ENCODE data around the gene CTRL. TPM values are rescaled to one million over a fixed set of nuclear protein-coding genes. Genes with fewer than 3 reads are reported as not detected.

CTRL gene
- total and polyA plus RNA-seq, 5 donors, result 0.37 to 0.94 (median 0.54) TPM; not detected in 1

- DNase-seq, result peak in 1 of 3 donors; percentile 65
- intact Hi-C loops (cut with DNase I), result no loop called here
- H3K27ac ChIP-seq (ENCODE audit: low read length), result no peak overlapping the region
- no peak for ATAC-seq
- H3K27me3 ChIP-seq (ENCODE audit: control insufficient read depth, insufficient read depth), result no peaks in the 10 kb centered on the region
- H3K4me3 ChIP-seq (ENCODE audit: low read length), result no peak overlapping the region
- no peaks in the 10 kb centered on the region for H3K4me1 ChIP-seq (ENCODE audit: control insufficient read depth, insufficient read depth, low read length)
- 93% methylated on average over 20 of the region's 20 CpGs for WGBS
- H3K9me3 ChIP-seq (ENCODE audit: control insufficient read depth, low read length), result no peaks in the 10 kb centered on the region
Observed at GRCh38 chr16:67946128-67946569, 14.5 kb upstream of the CTRL start.

DNA sequence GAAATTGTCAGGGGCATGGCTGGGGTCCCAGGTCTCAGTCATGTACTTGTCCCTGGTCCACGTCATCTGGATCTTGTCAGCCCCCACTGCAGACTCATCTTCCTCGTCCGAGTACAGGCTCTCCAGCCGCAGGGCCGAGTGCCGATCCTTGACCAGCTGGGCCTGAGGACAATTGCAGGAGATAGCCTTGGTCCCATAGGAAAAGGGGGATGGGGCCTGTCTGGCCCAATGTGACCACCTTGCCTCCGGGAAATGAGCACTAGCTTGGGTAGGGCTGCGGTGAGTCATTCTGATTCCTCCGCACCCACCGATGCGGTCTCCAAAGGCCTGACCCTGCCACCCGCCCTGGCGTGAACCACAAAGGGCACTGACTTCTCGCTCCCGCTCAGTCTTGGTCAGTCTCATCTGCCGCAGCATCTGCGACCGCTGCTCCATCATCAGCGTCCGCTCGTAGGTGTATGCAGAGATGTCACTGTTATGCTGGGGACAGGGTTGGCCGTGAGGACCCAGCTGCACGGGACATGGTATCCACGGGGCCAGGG lies 13.8 kb upstream of the CTRL start:
- ATAC-seq, result no peak
- DNase-seq, result peak in 2 of 3 donors; percentile 54 to 61
- intact Hi-C loops (cut with DNase I), result no loop called here
- Histone ChIP-seq H3K4me1 (ENCODE audit: control insufficient read depth, insufficient read depth, low read length) (no peaks in the 10 kb centered on the region), H3K9me3 (ENCODE audit: control insufficient read depth, low read length) (no peaks in the 10 kb centered on the region), H3K27me3 (ENCODE audit: control insufficient read depth, insufficient read depth) (no peaks in the 10 kb centered on the region), H3K4me3 (ENCODE audit: low read length) (no peak overlapping the region), H3K27ac (ENCODE audit: low read length) (no peak overlapping the region)
- 78% methylated on average over 24 of the region's 24 CpGs for WGBS

GRCh38 chr16:67944690-67945391 lies 13.2 kb upstream of the CTRL start:
- intact Hi-C loops (cut with DNase I), result no loop called here
- no peaks in the 10 kb centered on the region for H3K27me3 ChIP-seq (ENCODE audit: control insufficient read depth, insufficient read depth)
- no peaks in the 10 kb centered on the region for H3K4me1 ChIP-seq (ENCODE audit: control insufficient read depth, insufficient read depth, low read length)
- no peaks in the 10 kb centered on the region for H3K9me3 ChIP-seq (ENCODE audit: control insufficient read depth, low read length)
- 86% methylated on average over 24 of the region's 24 CpGs for WGBS
- H3K27ac ChIP-seq (ENCODE audit: low read length), result peak overlapping the region; percentile 2
- ATAC-seq (no peak), DNase-seq (peak in 2 of 3 donors; percentile 62 to 66)
- no peak overlapping the region for H3K4me3 ChIP-seq (ENCODE audit: low read length)

GRCh38 chr16:67943619-67944504 lies 12.2 kb upstream of the CTRL start, which contains the start of gene LCAT:
Gene LCAT (minus strand): TSS chr16:67944120. CDS start chr16:67944101, 19 bp downstream.
- Histone ChIP-seq H3K4me3 (ENCODE audit: low read length) (no peak within 1 kb of the TSS), H3K27ac (ENCODE audit: low read length) (peak within 1 kb of the TSS; percentile 17), H3K9me3 (ENCODE audit: control insufficient read depth, low read length) (no peaks in the 10 kb centered on the region), H3K27me3 (ENCODE audit: control insufficient read depth, insufficient read depth) (no peaks in the 10 kb centered on the region), H3K4me1 (ENCODE audit: control insufficient read depth, insufficient read depth, low read length) (no peaks in the 10 kb centered on the region)
- DNase-seq, result peak; percentile 87 to 94 (median 93)
- ATAC-seq, result peak; percentile 71 to 82
- WGBS, result 49% methylated on average over 23 of the region's 23 CpGs
- intact Hi-C loops (cut with DNase I), result no loop called here

- ATAC-seq, result no peak
- intact Hi-C loops (cut with DNase I), result no loop called here
- no peak overlapping the region for H3K4me3 ChIP-seq (ENCODE audit: low read length)
- no peak for DNase-seq
- H3K27me3 ChIP-seq (ENCODE audit: control insufficient read depth, insufficient read depth), result no peaks in the 10 kb centered on the region
- peak overlapping the region; percentile 17 for H3K27ac ChIP-seq (ENCODE audit: low read length)
- WGBS, result 81% methylated on average over 6 of the region's 6 CpGs
- no peaks in the 10 kb centered on the region for H3K4me1 ChIP-seq (ENCODE audit: control insufficient read depth, insufficient read depth, low read length)
- H3K9me3 ChIP-seq (ENCODE audit: control insufficient read depth, low read length), result no peaks in the 10 kb centered on the region
Observed at GRCh38 chr16:67943256-67943618, 11.6 kb upstream of the CTRL start.

DNA sequence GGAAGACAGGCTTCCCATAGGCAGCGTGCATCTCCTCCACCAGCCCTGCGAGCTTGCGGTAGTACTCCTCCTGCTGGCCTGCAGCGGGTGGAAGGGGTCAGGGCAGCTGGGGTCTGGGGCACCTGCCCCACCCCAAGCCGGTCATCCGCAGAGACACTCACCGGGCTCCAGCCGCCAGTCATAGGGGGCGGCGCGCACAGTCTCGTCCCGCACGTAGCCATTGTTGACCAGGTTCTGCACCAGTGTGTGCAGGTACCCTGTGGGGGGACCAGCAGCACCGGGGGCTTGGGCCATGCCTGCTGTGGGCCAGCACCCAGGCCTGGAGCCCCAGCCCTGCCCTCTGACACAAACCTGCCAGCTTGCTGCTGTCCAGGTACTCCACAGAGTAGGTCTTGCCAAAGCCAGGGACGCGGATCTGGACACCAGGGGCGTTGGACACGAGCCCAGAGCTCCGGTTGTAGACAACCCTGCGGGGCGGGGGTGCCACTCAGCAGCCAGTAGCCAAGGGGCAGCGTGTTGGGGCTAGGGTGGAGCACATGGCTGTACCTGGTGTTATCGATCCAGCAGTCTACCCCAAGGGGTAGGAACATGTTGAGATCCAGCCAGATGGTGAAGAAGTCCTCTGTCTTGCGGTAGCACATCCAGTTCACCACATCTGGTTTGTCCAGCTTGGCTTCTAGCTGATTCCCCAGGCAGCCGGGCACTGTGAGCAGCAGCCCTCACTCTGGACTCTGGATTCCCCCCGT lies 11.0 kb upstream of the CTRL start:
- DNase-seq, result peak in 2 of 3 donors; percentile 70 to 76
- ATAC-seq, result peak in 1 of 2 donors; percentile 2
- no peaks in the 10 kb centered on the region for H3K27me3 ChIP-seq (ENCODE audit: control insufficient read depth, insufficient read depth)
- H3K4me1 ChIP-seq (ENCODE audit: control insufficient read depth, insufficient read depth, low read length), result no peaks in the 10 kb centered on the region
- no peak overlapping the region for H3K4me3 ChIP-seq (ENCODE audit: low read length)
- no peaks in the 10 kb centered on the region for H3K9me3 ChIP-seq (ENCODE audit: control insufficient read depth, low read length)
- WGBS, result 80% methylated on average over 27 of the region's 27 CpGs
- no peak overlapping the region for H3K27ac ChIP-seq (ENCODE audit: low read length)
- intact Hi-C loops (cut with DNase I), result no loop called here

DNA sequence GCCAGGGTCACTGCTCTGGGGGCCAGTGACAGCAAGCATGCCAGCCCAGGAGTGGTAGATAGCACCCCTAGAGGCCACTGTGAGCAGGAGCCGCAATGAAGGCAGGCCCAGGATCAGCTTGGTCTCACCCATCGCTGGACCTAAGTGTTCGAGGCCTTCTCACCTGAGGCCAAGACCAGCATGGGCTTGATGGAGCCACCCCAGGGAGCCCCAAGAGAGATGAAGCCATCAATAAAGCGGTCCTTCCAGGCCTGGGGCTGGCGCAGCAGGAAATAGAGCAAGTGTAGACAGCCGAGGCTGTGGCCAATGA lies 10.5 kb upstream of the CTRL start:
- intact Hi-C loops (cut with DNase I), result no loop called here
- WGBS, result 74% methylated on average over 6 of the region's 6 CpGs

DNA sequence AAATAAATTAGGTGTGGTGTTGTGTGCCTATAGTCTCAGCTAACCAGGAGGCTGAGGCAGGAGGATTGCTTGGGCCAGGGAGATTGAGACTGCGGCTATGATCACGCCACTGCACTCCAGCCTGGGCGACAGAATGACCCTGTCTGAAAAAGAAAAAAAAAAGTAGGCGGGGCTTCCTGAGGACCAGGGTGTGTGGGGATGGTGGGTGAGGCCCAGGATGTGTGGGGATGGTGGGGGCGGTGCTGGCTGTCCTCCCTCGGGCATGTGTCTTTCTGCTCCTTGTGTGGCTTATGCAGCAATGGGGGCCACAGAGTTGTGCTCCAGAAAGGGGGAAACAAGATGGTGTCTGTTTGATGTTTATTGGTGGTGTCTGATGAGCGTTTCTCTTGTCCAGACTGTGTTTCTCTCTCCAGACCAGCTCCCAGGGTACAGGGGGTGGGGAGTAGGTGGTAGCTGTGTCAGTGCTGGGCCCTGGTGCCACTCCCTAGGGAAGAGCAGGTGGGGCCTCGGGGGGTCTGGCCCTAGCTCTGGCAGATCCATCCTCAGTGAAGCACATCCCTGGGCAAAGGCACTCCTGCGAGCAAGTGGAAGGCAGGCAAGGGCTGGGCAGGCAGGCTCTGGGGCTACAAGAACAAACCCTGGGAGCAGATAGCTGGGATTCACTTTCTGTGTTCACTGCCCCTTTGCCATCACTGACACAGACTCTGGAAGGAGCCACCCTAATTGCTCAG lies 10.0 kb upstream of the CTRL start:
- DNase-seq, result peak in 1 of 3 donors; percentile 65
- intact Hi-C loops (cut with DNase I), result no loop called here
- no peak overlapping the region for H3K27ac ChIP-seq (ENCODE audit: low read length)
- peaks cover 4% of the 10 kb centered on the region for H3K4me1 ChIP-seq (ENCODE audit: control insufficient read depth, insufficient read depth, low read length)
- no peaks in the 10 kb centered on the region for H3K27me3 ChIP-seq (ENCODE audit: control insufficient read depth, insufficient read depth)
- WGBS, result 75% methylated on average over 9 of the region's 9 CpGs
- no peak overlapping the region for H3K4me3 ChIP-seq (ENCODE audit: low read length)
- no peaks in the 10 kb centered on the region for H3K9me3 ChIP-seq (ENCODE audit: control insufficient read depth, low read length)
- no peak for ATAC-seq

More for the DNA sequence above, 10.5 kb upstream of the CTRL start:
- Histone ChIP-seq H3K27ac (ENCODE audit: low read length) (no peak overlapping the region), H3K4me3 (ENCODE audit: low read length) (no peak overlapping the region), H3K9me3 (ENCODE audit: control insufficient read depth, low read length) (no peaks in the 10 kb centered on the region), H3K4me1 (ENCODE audit: control insufficient read depth, insufficient read depth, low read length) (peaks cover under 1% of the 10 kb centered on the region), H3K27me3 (ENCODE audit: control insufficient read depth, insufficient read depth) (no peaks in the 10 kb centered on the region)
- peak in 1 of 2 donors; percentile 11 for ATAC-seq
- no peak for DNase-seq

DNA sequence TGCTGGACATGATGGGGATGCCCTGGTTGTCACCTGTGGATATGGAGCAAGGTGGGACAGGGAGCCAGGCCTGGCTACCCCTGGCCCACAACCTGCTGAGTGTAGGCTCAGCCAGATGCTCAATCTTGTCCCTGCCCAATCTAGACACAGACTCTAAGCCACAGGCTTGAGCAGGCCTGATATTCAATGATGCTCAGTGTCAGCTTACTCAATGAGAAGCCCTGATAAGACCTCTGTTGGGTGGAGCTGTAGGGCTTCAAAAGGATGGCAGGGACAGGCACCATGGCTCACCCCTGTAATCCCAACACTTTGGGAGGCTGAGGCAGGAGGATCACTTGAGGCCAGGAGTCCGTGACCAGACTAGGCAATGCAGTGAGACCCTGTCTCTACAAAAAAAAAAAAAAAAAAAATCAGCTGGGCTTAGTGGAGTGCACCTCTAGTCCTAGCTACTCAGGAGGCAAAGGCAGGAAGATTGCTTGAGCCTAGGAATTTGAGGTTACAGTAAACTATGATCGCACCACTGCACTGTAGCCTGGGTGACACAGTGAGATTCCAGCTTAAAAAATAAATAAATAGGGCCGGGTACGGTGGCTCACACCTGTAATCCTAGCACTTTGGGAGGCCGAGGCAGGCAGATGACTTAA lies 8.9 kb upstream of the CTRL start:
- ATAC-seq (no peak), DNase-seq (no peak)
- Histone ChIP-seq H3K4me1 (ENCODE audit: control insufficient read depth, insufficient read depth, low read length) (peaks cover 4% of the 10 kb centered on the region), H3K27me3 (ENCODE audit: control insufficient read depth, insufficient read depth) (no peaks in the 10 kb centered on the region), H3K27ac (ENCODE audit: low read length) (no peak overlapping the region), H3K9me3 (ENCODE audit: control insufficient read depth, low read length) (no peaks in the 10 kb centered on the region), H3K4me3 (ENCODE audit: low read length) (no peak overlapping the region)
- WGBS, result 96% methylated on average over 5 of the region's 5 CpGs
- intact Hi-C loops (cut with DNase I), result no loop called here

All from right cardiac atrium (tissue), 5 donors.